Measurements from ENCODE around the gene CGN.
A peak's percentile ranks its signal among the peaks of the same experiment; 100 is the strongest.

Gene CGN

DNA sequence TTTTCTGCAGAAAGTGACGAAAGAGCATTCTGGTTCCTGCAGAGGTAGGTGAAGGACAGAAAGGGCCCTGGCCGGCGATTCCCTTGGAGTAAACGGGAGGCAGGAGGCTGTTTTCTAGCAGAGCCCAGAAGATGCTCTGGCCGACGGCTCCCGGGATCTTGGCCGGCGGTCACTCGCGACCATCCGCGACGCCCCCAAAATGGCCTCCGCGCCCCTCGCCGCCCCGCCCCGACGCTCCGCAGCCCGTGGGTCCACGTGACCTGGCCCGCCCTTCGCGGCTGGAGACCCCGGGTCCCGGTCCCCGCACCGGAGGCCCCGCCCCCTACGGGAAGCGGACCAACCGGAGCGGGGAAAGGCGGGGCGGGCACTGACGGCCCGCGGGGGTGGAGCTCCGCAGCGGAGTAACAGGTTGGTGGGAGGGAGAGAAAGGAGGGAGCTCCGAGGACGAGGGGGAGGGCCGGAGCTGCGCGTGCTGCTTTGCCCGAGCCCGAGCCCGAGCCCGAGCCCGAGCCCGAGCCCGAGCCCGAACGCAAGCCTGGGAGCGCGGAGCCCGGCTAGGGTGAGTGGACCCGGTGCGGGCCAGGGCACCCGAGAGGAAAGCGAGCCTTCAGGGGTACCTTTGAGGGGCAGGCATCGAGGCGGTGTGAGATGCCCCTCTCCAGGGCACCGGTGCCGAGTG, at the start of gene CGN (continued):
- TF ChIP-seq, protein P1, sequence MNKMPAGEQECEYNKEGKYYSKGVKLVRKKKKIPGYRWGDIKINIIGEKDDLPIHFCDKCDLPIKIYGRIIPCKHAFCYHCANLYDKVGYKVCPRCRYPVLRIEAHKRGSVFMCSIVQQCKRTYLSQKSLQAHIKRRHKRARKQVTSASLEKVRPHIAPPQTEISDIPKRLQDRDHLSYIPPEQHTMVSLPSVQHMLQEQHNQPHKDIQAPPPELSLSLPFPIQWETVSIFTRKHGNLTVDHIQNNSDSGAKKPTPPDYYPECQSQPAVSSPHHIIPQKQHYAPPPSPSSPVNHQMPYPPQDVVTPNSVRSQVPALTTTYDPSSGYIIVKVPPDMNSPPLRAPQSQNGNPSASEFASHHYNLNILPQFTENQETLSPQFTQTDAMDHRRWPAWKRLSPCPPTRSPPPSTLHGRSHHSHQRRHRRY (tag by site-specific recombination; IDR thresholded peaks at IDR 0.05) = no peak
- TF ChIP-seq KLF1 (tag by site-specific recombination; IDR thresholded peaks at IDR 0.05) (peak; percentile 56), ZNF561 (tag by site-specific recombination; IDR thresholded peaks at IDR 0.05; ENCODE audit: borderline replicate concordance) (0 out of 2 replicates have a peak, but pooled peaks have one; percentile 64), ZNF792 (tag by site-specific recombination; IDR thresholded peaks at IDR 0.05) (no peak), ZNF266 (tag by site-specific recombination; IDR thresholded peaks at IDR 0.05; ENCODE audit: low read depth) (no peak), ZNF175 (tag by site-specific recombination; IDR thresholded peaks at IDR 0.05) (no peak), ZNF132 (tag by site-specific recombination; IDR thresholded peaks at IDR 0.05; ENCODE audit: borderline replicate concordance) (no peak), ZFP3 (tag by site-specific recombination; IDR thresholded peaks at IDR 0.05; ENCODE audit: low read depth) (no peak), MZF1 (tag by site-specific recombination; IDR thresholded peaks at IDR 0.05; ENCODE audit: borderline replicate concordance) (no peak), FEZF1 (tag by site-specific recombination; IDR thresholded peaks at IDR 0.05) (no peak), ZBTB1 (tag by site-specific recombination; IDR thresholded peaks at IDR 0.05) (0 out of 2 replicates have a peak, but pooled peaks have one; percentile 30), ZNF37A (tag by site-specific recombination; IDR thresholded peaks at IDR 0.05) (no peak), ZNF10 (tag by site-specific recombination; IDR thresholded peaks at IDR 0.05) (peak; percentile 65; the same call in 1 of the 2 replicates), ZNF843 (tag by site-specific recombination; IDR thresholded peaks at IDR 0.05) (no peak), HOXC10 (CRISPR knock-in tag; IDR thresholded peaks at IDR 0.05) (no peak), ZNF366 (tag by site-specific recombination; conservative IDR thresholded peaks at IDR 0.05) (peak; percentile 87), ZNF184 (tag by site-specific recombination; IDR thresholded peaks at IDR 0.05) (no peak), ZNF548 (tag by site-specific recombination; IDR thresholded peaks at IDR 0.05) (no peak), IKZF3 (tag by site-specific recombination; IDR thresholded peaks at IDR 0.05) (peak; percentile 49), ZNF239 (tag by site-specific recombination; IDR thresholded peaks at IDR 0.05) (no peak), GFI1B (tag by site-specific recombination; IDR thresholded peaks at IDR 0.05) (no peak), ZNF324 (tag by site-specific recombination; IDR thresholded peaks at IDR 0.05) (peak; percentile 26; the same call in 1 of the 2 replicates), ZNF830 (tag by site-specific recombination; IDR thresholded peaks at IDR 0.05; ENCODE audit: low read depth) (no peak), ZNF596 (tag by site-specific recombination; IDR thresholded peaks at IDR 0.05) (no peak), ZNF514 (tag by site-specific recombination; IDR thresholded peaks at IDR 0.05) (no peak), ZSCAN30 (tag by site-specific recombination; IDR thresholded peaks at IDR 0.05) (peak; percentile 71)
- TF ChIP-seq, protein P2, sequence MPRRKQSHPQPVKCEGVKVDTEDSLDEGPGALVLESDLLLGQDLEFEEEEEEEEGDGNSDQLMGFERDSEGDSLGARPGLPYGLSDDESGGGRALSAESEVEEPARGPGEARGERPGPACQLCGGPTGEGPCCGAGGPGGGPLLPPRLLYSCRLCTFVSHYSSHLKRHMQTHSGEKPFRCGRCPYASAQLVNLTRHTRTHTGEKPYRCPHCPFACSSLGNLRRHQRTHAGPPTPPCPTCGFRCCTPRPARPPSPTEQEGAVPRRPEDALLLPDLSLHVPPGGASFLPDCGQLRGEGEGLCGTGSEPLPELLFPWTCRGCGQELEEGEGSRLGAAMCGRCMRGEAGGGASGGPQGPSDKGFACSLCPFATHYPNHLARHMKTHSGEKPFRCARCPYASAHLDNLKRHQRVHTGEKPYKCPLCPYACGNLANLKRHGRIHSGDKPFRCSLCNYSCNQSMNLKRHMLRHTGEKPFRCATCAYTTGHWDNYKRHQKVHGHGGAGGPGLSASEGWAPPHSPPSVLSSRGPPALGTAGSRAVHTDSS (tag by site-specific recombination; IDR thresholded peaks at IDR 0.05) = no peak
- TF ChIP-seq, protein P3, sequence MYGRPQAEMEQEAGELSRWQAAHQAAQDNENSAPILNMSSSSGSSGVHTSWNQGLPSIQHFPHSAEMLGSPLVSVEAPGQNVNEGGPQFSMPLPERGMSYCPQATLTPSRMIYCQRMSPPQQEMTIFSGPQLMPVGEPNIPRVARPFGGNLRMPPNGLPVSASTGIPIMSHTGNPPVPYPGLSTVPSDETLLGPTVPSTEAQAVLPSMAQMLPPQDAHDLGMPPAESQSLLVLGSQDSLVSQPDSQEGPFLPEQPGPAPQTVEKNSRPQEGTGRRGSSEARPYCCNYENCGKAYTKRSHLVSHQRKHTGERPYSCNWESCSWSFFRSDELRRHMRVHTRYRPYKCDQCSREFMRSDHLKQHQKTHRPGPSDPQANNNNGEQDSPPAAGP (tag by site-specific recombination; IDR thresholded peaks at IDR 0.05) = peak; percentile 36; the same call in 1 of the 2 replicates
- TF ChIP-seq, protein P4, sequence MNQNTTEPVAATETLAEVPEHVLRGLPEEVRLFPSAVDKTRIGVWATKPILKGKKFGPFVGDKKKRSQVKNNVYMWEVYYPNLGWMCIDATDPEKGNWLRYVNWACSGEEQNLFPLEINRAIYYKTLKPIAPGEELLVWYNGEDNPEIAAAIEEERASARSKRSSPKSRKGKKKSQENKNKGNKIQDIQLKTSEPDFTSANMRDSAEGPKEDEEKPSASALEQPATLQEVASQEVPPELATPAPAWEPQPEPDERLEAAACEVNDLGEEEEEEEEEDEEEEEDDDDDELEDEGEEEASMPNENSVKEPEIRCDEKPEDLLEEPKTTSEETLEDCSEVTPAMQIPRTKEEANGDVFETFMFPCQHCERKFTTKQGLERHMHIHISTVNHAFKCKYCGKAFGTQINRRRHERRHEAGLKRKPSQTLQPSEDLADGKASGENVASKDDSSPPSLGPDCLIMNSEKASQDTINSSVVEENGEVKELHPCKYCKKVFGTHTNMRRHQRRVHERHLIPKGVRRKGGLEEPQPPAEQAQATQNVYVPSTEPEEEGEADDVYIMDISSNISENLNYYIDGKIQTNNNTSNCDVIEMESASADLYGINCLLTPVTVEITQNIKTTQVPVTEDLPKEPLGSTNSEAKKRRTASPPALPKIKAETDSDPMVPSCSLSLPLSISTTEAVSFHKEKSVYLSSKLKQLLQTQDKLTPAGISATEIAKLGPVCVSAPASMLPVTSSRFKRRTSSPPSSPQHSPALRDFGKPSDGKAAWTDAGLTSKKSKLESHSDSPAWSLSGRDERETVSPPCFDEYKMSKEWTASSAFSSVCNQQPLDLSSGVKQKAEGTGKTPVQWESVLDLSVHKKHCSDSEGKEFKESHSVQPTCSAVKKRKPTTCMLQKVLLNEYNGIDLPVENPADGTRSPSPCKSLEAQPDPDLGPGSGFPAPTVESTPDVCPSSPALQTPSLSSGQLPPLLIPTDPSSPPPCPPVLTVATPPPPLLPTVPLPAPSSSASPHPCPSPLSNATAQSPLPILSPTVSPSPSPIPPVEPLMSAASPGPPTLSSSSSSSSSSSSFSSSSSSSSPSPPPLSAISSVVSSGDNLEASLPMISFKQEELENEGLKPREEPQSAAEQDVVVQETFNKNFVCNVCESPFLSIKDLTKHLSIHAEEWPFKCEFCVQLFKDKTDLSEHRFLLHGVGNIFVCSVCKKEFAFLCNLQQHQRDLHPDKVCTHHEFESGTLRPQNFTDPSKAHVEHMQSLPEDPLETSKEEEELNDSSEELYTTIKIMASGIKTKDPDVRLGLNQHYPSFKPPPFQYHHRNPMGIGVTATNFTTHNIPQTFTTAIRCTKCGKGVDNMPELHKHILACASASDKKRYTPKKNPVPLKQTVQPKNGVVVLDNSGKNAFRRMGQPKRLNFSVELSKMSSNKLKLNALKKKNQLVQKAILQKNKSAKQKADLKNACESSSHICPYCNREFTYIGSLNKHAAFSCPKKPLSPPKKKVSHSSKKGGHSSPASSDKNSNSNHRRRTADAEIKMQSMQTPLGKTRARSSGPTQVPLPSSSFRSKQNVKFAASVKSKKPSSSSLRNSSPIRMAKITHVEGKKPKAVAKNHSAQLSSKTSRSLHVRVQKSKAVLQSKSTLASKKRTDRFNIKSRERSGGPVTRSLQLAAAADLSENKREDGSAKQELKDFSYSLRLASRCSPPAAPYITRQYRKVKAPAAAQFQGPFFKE (tag by site-specific recombination; IDR thresholded peaks at IDR 0.05; ENCODE audit: borderline replicate concordance) = no peak
- TF ChIP-seq, protein P5, sequence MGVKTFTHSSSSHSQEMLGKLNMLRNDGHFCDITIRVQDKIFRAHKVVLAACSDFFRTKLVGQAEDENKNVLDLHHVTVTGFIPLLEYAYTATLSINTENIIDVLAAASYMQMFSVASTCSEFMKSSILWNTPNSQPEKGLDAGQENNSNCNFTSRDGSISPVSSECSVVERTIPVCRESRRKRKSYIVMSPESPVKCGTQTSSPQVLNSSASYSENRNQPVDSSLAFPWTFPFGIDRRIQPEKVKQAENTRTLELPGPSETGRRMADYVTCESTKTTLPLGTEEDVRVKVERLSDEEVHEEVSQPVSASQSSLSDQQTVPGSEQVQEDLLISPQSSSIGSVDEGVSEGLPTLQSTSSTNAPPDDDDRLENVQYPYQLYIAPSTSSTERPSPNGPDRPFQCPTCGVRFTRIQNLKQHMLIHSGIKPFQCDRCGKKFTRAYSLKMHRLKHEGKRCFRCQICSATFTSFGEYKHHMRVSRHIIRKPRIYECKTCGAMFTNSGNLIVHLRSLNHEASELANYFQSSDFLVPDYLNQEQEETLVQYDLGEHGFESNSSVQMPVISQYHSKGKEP (tag by site-specific recombination; IDR thresholded peaks at IDR 0.05) = peak; percentile 14; the same call in 1 of the 2 replicates

Data from HEK293 (cell line).